ENCODE results near the gene RASAL3. TPM values are rescaled to one million over a fixed set of nuclear protein-coding genes. Genes with fewer than 3 reads are reported as not detected.

RASAL3 gene
- total RNA-seq, 1 experiment from 2014 or later, result 0.57 TPM

DNA sequence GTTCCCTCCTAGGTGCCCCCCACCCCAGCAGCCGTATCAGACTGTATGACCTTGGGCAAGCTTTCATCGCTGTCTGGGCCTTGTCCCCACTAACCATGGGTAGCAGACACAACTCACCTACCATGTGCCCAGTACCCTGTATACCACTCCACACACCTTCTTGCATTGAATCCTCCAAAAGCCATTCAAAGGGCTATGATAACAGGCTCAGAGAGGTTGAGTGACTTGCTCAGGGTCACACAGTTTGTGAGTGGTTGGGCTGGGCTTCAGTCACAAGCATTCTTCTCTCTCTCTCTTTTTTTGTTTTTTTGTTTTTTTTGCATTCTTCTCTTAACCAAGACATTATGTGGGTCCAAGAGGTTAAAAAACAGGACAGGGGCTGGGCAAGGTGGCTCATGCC, 2.6 kb downstream of the RASAL3 start (continued):
- TF ChIP-seq EGR1 (IDR thresholded peaks at IDR 0.05; ENCODE audit: low read depth), result no peak
- no peak for TF ChIP-seq SRF (IDR thresholded peaks at IDR 0.05; ENCODE audit: low read depth)
- TF ChIP-seq, protein P1, sequence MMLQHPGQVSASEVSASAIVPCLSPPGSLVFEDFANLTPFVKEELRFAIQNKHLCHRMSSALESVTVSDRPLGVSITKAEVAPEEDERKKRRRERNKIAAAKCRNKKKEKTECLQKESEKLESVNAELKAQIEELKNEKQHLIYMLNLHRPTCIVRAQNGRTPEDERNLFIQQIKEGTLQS (IDR thresholded peaks at IDR 0.05), result no peak
- TF ChIP-seq, protein P2, sequence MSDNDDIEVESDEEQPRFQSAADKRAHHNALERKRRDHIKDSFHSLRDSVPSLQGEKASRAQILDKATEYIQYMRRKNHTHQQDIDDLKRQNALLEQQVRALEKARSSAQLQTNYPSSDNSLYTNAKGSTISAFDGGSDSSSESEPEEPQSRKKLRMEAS (IDR thresholded peaks at IDR 0.05), result no peak
- TF ChIP-seq ELF1 (IDR thresholded peaks at IDR 0.05; ENCODE audit: borderline replicate concordance, low read depth), result no peak

DNA sequence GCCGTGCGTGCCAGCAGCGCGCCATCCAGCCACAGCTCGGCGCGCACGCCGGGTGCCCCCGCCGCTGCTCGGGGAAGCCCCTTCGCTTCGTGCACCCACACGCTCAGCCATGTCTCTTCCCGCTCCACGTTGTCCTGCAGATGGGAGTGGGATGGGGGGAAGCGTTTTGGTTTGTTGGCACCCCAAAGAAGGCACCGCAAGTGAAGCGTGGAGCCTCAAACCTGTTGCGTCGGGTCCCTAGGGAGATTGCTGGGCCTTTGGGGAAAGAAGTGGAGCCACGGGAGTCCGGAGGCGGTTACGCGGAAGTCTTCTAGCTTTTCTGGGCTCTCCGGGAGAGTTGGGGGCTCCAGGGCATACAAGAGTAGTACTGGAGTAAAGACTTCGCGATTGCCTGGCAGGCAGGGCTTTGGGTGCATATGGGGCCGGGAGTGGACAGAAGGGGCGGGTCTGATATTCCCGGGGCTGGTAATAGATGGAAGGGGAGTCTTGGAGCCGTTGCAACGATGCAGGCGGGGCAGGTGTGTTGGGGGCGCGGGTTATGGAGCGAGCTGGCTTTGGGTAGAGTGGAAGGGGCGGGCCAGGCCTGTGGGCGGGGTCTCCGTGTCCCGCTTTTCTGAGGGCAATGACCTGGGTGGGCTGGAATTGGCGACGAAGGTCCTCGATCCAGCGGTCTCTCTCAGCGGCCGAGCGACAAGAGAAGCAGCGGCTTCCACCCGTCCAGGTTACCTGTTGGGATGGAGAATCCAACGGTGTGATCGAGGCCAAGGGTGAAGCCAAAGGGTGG, 6.5 kb downstream of the RASAL3 start:
- intact Hi-C loops (cut with micrococcal nuclease), result loop anchor here (10.0 kb wide), 1 partner anchor 97 kb away; no protein-coding TSS in a partner anchor
- no peak for ATAC-seq
- Histone ChIP-seq H3K9me2 (ENCODE audit: insufficient read depth) (no peaks in the 10 kb centered on the region), H3K9me3 (ENCODE audit: control insufficient read depth in 1 of 2, insufficient read depth in 1 of 2, low read depth in 1 of 2, low read length in 2 of 2) (no peaks in the 10 kb centered on the region), H2AFZ (ENCODE audit: low read depth, low read length, poor library complexity, severe bottlenecking) (no peak overlapping the region), H3K36me3 (ENCODE audit: control insufficient read depth in 1 of 2, insufficient read depth in 2 of 2, low read length in 2 of 2) (no peaks in the 10 kb centered on the region), H3K4me2 (ENCODE audit: low read length) (no peak overlapping the region), H3K4me1 (ENCODE audit: control insufficient read depth in 1 of 2, insufficient read depth in 2 of 2, low read length in 2 of 2) (peaks cover under 1% of the 10 kb centered on the region in 2 experiments; a peak in 2 of 4 replicates), H3K27ac (ENCODE audit: low read depth, low read length) (no peak overlapping the region), H3K27me3 (ENCODE audit: insufficient read depth, low read length) (no peaks in the 10 kb centered on the region), H3K79me2 (ENCODE audit: insufficient read depth, low read length) (no peaks in the 10 kb centered on the region), H4K20me1 (ENCODE audit: insufficient read depth) (no peaks in the 10 kb centered on the region), H3K9ac (ENCODE audit: low read length) (no peak overlapping the region), H3K4me3 (replicated peaks in 1 of 2; ENCODE audit: low read depth in 1 of 2, low read length in 2 of 2) (no peak overlapping the region)
- ChIA-PET CTCF (no interaction called here), POLR2A (no interaction called here), RAD21 (ENCODE audit: low non-redundant PET in 1 of 2, low total read pairs in 2 of 2, uncharacterized antibody in 2 of 2, unreplicated experiment in 2 of 2) (no interaction called here)
- BruUV-seq (replicated peaks), result no TSS peak
- no peak for DNase-seq (ENCODE audit: low read depth, low spot score)
- TF ChIP-seq, protein P2 (IDR thresholded peaks at IDR 0.05), result no peak
- TF ChIP-seq YY1 (IDR thresholded peaks at IDR 0.05; ENCODE audit: extremely low read depth, insufficient replicate concordance, low read depth, low read length) (no peak), ZFX (IDR thresholded peaks at IDR 0.05) (no peak), EZH2 (IDR thresholded peaks at IDR 0.05) (no peak), ELF1 (IDR thresholded peaks at IDR 0.05; ENCODE audit: borderline replicate concordance, low read depth) (no peak), TCF7L2 (IDR thresholded peaks at IDR 0.05; ENCODE audit: borderline replicate concordance, extremely low read depth, insufficient read depth, insufficient read length) (no peak), SP1 (IDR thresholded peaks at IDR 0.05; ENCODE audit: low read depth) (no peak)
